Endothelial cell of umbilical vein (primary cell): ENCODE data around the gene ZNF146. TPM values are rescaled to one million over a fixed set of nuclear protein-coding genes. Genes with fewer than 3 reads are reported as not detected.
"Not testable (repeated sequence)": the region's sequence is repeated elsewhere in the genome, so short reads cannot be mapped to it uniquely, and the experiment has no call there.

Source experiments
- BruUV-seq: library from RNA; stranded (reverse); fragments of 400-500 nt; replicated peaks from 2 replicates; lab custom pipeline; 2021; lab: Mats Ljungman, UMichigan
- CTCF ChIA-PET: fragments of 300-600, 350-600 bp; sonication (Branson Sonifier 250); formaldehyde crosslinking; loops from one replicate; lab custom pipeline; 2021; ENCODE audit warnings: antibody characterized with exemption, inconsistent platforms; lab: Charles Lee
- POLR2A ChIA-PET: fragments of 300-600, 350-600 bp; sonication (Branson Sonifier 250); formaldehyde crosslinking; loops from one replicate; lab custom pipeline; 2021; ENCODE audit warnings: antibody characterized with exemption, inconsistent platforms; lab: Charles Lee
- DNase-seq: peaks from one replicate; pipeline ENCODE4 v3.0.0-alpha.2; 2011; ENCODE audit warnings: low read depth, low spot score
- FAIRE-seq: peaks from 2 replicates; lab custom pipeline; 2011; peaks lifted over from hg19 to GRCh38; lab: Jason Lieb, UNC
- H2AFZ ChIP-seq: 2 replicates; pipeline ENCODE4 v1.6.0; 2012; ENCODE audit warnings: low read depth, low read length, control low read depth, inconsistent platforms
- H3K27ac ChIP-seq: 2 replicates; pipeline ENCODE4 v1.5.1; 2011; ENCODE audit warnings: low read depth, mild to moderate bottlenecking, control low read depth, low read length, moderate library complexity; ENCODE audit not compliant: insufficient read depth
- H3K27me3 ChIP-seq, 2 experiments: 2 replicates each; pipeline versions ENCODE4 v1.6.0 to v1.6.1; 2011; ENCODE audit warnings: low read length in 2 of 2, mixed read lengths in 1 of 2; ENCODE audit not compliant: control insufficient read depth in 2 of 2, insufficient read depth in 2 of 2
- H3K36me3 ChIP-seq, 2 experiments: 2 replicates in 1 of 2; 3 replicates in 1 of 2; pipeline ENCODE4 v1.5.1; 2011; ENCODE audit warnings: low read length in 2 of 2, mild to moderate bottlenecking in 1 of 2, moderate library complexity in 1 of 2; ENCODE audit not compliant: control insufficient read depth in 2 of 2, insufficient read depth in 2 of 2; ENCODE audit errors: extremely low read depth in 1 of 2
- H3K4me1 ChIP-seq: 3 replicates; pipeline ENCODE4 v1.5.1; 2011; ENCODE audit warnings: mild to moderate bottlenecking, low read length; ENCODE audit not compliant: control insufficient read depth, insufficient read depth; ENCODE audit errors: extremely low read depth
- H3K4me2 ChIP-seq: 2 replicates; pipeline ENCODE4 v1.6.1; 2011; ENCODE audit warnings: low read length, control low read depth, mixed read lengths; ENCODE audit not compliant: insufficient read depth
- H3K4me3 ChIP-seq, 3 experiments: fragments of 200-600 bp in 1 of 3; sonication (generic), shearing (Covaris generic) in 1 of 3; replicated peaks in 1 of 3; 2 replicates each; pipeline ENCODE4 v1.5.1; 2011 to 2016; ENCODE audit warnings: control low read depth in 3 of 3, low read length in 3 of 3, mild to moderate bottlenecking in 2 of 3, inconsistent platforms in 1 of 3, low read depth in 1 of 3, moderate library complexity in 1 of 3; ENCODE audit not compliant: insufficient read depth in 1 of 3
- H3K79me2 ChIP-seq: 2 replicates; pipeline ENCODE4 v1.6.0; 2012; ENCODE audit warnings: low read length, inconsistent platforms; ENCODE audit not compliant: control insufficient read depth, insufficient read depth
- H3K9ac ChIP-seq: replicated peaks from 2 replicates; pipeline ENCODE3; 2011; ENCODE audit warnings: low read length, control low read depth; ENCODE audit not compliant: insufficient read depth; ENCODE audit errors: extremely low read depth
- H3K9me1 ChIP-seq: replicated peaks from 3 replicates; pipeline ENCODE4 v1.6.0; 2011; ENCODE audit warnings: mild to moderate bottlenecking, low read length; ENCODE audit not compliant: control insufficient read depth, insufficient read depth; ENCODE audit errors: extremely low read depth
- H3K9me3 ChIP-seq: replicated peaks from 2 replicates; pipeline ENCODE4 v1.5.1; 2012; ENCODE audit warnings: low read length, inconsistent platforms; ENCODE audit not compliant: control insufficient read depth, insufficient read depth
- H4K20me1 ChIP-seq: replicated peaks from 2 replicates; pipeline ENCODE3; 2011; ENCODE audit warnings: mild to moderate bottlenecking, low read length; ENCODE audit not compliant: control insufficient read depth, insufficient read depth; ENCODE audit errors: extremely low read depth
- dilution Hi-C: fragments of 300-500 bp; cut with MboI; formaldehyde crosslinking; loops from one replicate; pipeline ENCODE4 v1.15.0; 2019; ENCODE audit warnings: low sequenced_read_pairs; ENCODE audit not compliant: extremely low pct_ligation_motif_present
- intact Hi-C: fragments of 100-400 bp; cut with micrococcal nuclease; formaldehyde crosslinking; loops from one replicate; pipeline ENCODE4 v1.10.0; 2022
- polyA plus RNA-seq, 4 experiments: library from polyadenylated mRNA; depleted of rRNA in 3 of 4; stranded (reverse) in 3 of 4; unstranded in 1 of 4; fragments of >200 nt; gene quantifications; 2 replicates each; pipeline versions ENCODE4 v1.2.1 to v1.2.3, GENCODE V29; 2011 to 2012; ENCODE audit warnings: missing spikeins in 1 of 4
- total RNA-seq: library from RNA; stranded (reverse); gene quantifications from 2 replicates; pipeline ENCODE4 v1.2.3, GENCODE V29; 2021

Gene ZNF146
- total and polyA plus RNA-seq, 2 donors (not counting 3 experiments of a cell fraction or from before 2014, with no cell fraction given): 17.8 to 63.3 TPM

- FAIRE-seq, DNase-seq, H3K9me1 ChIP-seq, H3K4me1 ChIP-seq, H3K4me3 ChIP-seq, POLR2A ChIA-PET, H2AFZ ChIP-seq, dilution Hi-C loops, H3K9me3 ChIP-seq, intact Hi-C loops, H3K36me3 ChIP-seq, H3K79me2 ChIP-seq, H3K27ac ChIP-seq, BruUV-seq, H3K9ac ChIP-seq, H3K4me2 ChIP-seq, H3K27me3 ChIP-seq, H4K20me1 ChIP-seq: not testable (repeated sequence)
- CTCF ChIA-PET: interaction anchor here (3.5 kb wide), 1 partner anchor 46 kb away, joined by 25 read pairs; no protein-coding TSS in a partner anchor
Measured at GRCh38 chr19:36173846-36174245, 41.1 kb upstream of the ZNF146 start.

- H3K4me1 ChIP-seq, H3K4me2 ChIP-seq, H3K36me3 ChIP-seq, H4K20me1 ChIP-seq, H3K9ac ChIP-seq, H3K27ac ChIP-seq, H3K27me3 ChIP-seq, H3K4me3 ChIP-seq, DNase-seq, H3K9me3 ChIP-seq, H3K79me2 ChIP-seq, dilution Hi-C loops, intact Hi-C loops, BruUV-seq, H3K9me1 ChIP-seq, POLR2A ChIA-PET, H2AFZ ChIP-seq: not testable (repeated sequence)
- FAIRE-seq: peak; percentile 72
- CTCF ChIA-PET: interaction anchor here (2.1 kb wide), 1 partner anchor 51 kb away, joined by 7 read pairs; no protein-coding TSS in a partner anchor
Measured at GRCh38 chr19:36179077-36179476, 35.8 kb upstream of the ZNF146 start.
